Activated CD4-positive, alpha-beta T cell treated with anti-CD3 and anti-CD28 coated beads for 4 hours (primary cell): ENCODE results near the gene CNGA2.
"Not testable (repeated sequence)": the region's sequence is repeated elsewhere in the genome, so short reads cannot be mapped to it uniquely, and the experiment has no call there.

ENCODE experiments used
- DNase-seq, 2 donors: peaks; one replicate each; pipeline ENCODE4 v3.0.0-alpha.2; 2020

Gene CNGA2

GRCh38 chrX:151734446-151734845 is at the start of gene CNGA2:
CNGA2 (plus strand) TSS chrX:151734746; CDS start chrX:151738484, 3,738 bp downstream.
- DNase-seq: no peak

- no peak for DNase-seq
These were observed 46.9 kb upstream of the CNGA2 start for GRCh38 chrX:151687635-151688034.

- no peak for DNase-seq
These were observed 45.9 kb upstream of the CNGA2 start for GRCh38 chrX:151688695-151689094.

- DNase-seq: no peak
These were observed 41.7 kb upstream of the CNGA2 start for GRCh38 chrX:151692825-151693224.

- DNase-seq: no peak
These were observed 40.4 kb upstream of the CNGA2 start for GRCh38 chrX:151694121-151694520.

- no peak for DNase-seq
These were observed 39.6 kb upstream of the CNGA2 start, which contains the start of gene PRRG3 for GRCh38 chrX:151694661-151695582. PRRG3 (plus strand) TSS chrX:151695458; CDS start chrX:151698815, 3,357 bp downstream.

- DNase-seq: no peak
These were observed 38.8 kb upstream of the CNGA2 start for GRCh38 chrX:151695583-151696340.

- not testable (repeated sequence) for DNase-seq
These were observed 37.5 kb upstream of the CNGA2 start for GRCh38 chrX:151697082-151697481.

- DNase-seq: no peak
These were observed 37.0 kb upstream of the CNGA2 start for GRCh38 chrX:151697522-151697921.

GRCh38 chrX:151698485-151698884 is 36.1 kb upstream of the CNGA2 start:
- DNase-seq: no peak

GRCh38 chrX:151699746-151700145 is 34.8 kb upstream of the CNGA2 start:
- no peak for DNase-seq

- no peak for DNase-seq
These were observed 34.0 kb upstream of the CNGA2 start for GRCh38 chrX:151700581-151700980.

- DNase-seq: no peak
These were observed 33.5 kb upstream of the CNGA2 start for GRCh38 chrX:151701071-151701470.

GRCh38 chrX:151701531-151701930 is 33.0 kb upstream of the CNGA2 start:
- no peak for DNase-seq

GRCh38 chrX:151702026-151702714 is 32.4 kb upstream of the CNGA2 start:
- DNase-seq: no peak

- no peak for DNase-seq
These were observed 31.7 kb upstream of the CNGA2 start for GRCh38 chrX:151702741-151703340.

GRCh38 chrX:151703487-151703886 is 31.1 kb upstream of the CNGA2 start:
- DNase-seq: no peak

GRCh38 chrX:151704041-151704663 is 30.4 kb upstream of the CNGA2 start:
- no peak for DNase-seq

GRCh38 chrX:151708821-151709220 is 25.7 kb upstream of the CNGA2 start:
- DNase-seq: no peak

- DNase-seq: no peak
These were observed 24.1 kb upstream of the CNGA2 start for GRCh38 chrX:151710457-151710856.

- DNase-seq: no peak
These were observed 23.4 kb upstream of the CNGA2 start for GRCh38 chrX:151711154-151711553.

GRCh38 chrX:151711787-151712186 is 22.8 kb upstream of the CNGA2 start:
- no peak for DNase-seq
